Gastroesophageal sphincter (tissue), 4 donors: ENCODE measurements around the gene CHCHD6. TPM values are rescaled to one million over a fixed set of nuclear protein-coding genes. Genes with fewer than 3 reads are reported as not detected.

Source experiments
- ATAC-seq: fragments of 150-250 bp; one replicate; pipeline ENCODE4 v1.9.1; 2016; ENCODE audit warnings: mild to moderate bottlenecking, moderate library complexity
- H3K27ac ChIP-seq, 4 donors: fragments of 200-600 bp; sonication (generic) in 3 of 4; 1 replicate in 3 of 4; 2 replicates in 1 of 4; pipeline ENCODE4 v1.5.1; 2016 to 2019
- H3K27me3 ChIP-seq: fragments of 200-600 bp; sonication (generic); one replicate; pipeline ENCODE4 v1.5.1; 2019
- H3K36me3 ChIP-seq, 2 donors: fragments of 200-600 bp; sonication (generic); one replicate each; pipeline ENCODE4 v1.5.1; 2019; ENCODE audit warnings: control low read depth in 1 of 2
- H3K4me1 ChIP-seq, 3 donors: fragments of 200-600 bp; sonication (generic); 1 replicate in 2 of 3; 2 replicates in 1 of 3; pipeline ENCODE4 v1.5.1; 2016 to 2019; ENCODE audit warnings: control low read depth in 2 of 3
- H3K4me3 ChIP-seq, 2 donors: fragments of 200-600 bp; sonication (generic); one replicate each; pipeline ENCODE4 v1.5.1; 2019; ENCODE audit warnings: mild to moderate bottlenecking in 1 of 2, moderate library complexity in 1 of 2
- H3K9me3 ChIP-seq, 3 donors: fragments of 200-600 bp; sonication (generic); one replicate each; pipeline ENCODE4 v1.5.1; 2017 to 2019; ENCODE audit warnings: control low read depth in 2 of 3
- CTCF ChIP-seq, 4 experiments: fragments of 200-600 bp in 2 of 4; fragments of 450-650 bp in 2 of 4; sonication (generic) in 1 of 4; IDR thresholded peaks; one replicate each; pipeline ENCODE4 v1.5.1; 2017 to 2019; ENCODE audit warnings: antibody characterized with exemption in 4 of 4, mild to moderate bottlenecking in 2 of 4, moderate library complexity in 2 of 4
- EP300 ChIP-seq: sonication (generic); formaldehyde crosslinking; IDR thresholded peaks from one replicate; pipeline ENCODE4 v1.6.1; 2017; ENCODE audit warnings: antibody characterized with exemption, mild to moderate bottlenecking
- POLR2A ChIP-seq, 2 donors: fragments of 450-650 bp; IDR thresholded peaks; one replicate each; pipeline ENCODE4 v1.6.1; 2017; ENCODE audit warnings: antibody characterized with exemption in 2 of 2, mild to moderate bottlenecking in 2 of 2, moderate library complexity in 1 of 2
- POLR2AphosphoS5 ChIP-seq: sonication (generic); formaldehyde crosslinking; IDR thresholded peaks from one replicate; pipeline ENCODE4 v1.6.1; 2017; ENCODE audit warnings: antibody characterized with exemption
- WGBS, 2 donors: methylation state at CpG; one replicate each; pipeline ENCODE4 v1.1.5; 2018; ENCODE audit warnings: low coverage in 1 of 2; 5-methylcytosine and 5-hydroxymethylcytosine counted together
- total RNA-seq, 4 donors: library from RNA; depleted of rRNA; stranded (reverse); fragments of >200 nt; gene quantifications; one replicate each; pipeline ENCODE4 v1.1.0, GENCODE V29; 2016

Gene CHCHD6
- total RNA-seq, 4 donors from 2014 or later = 8.5 to 37.2 (median 15.2) TPM

- WGBS, 2 donors = 97 to 100% methylated on average over 4 to 5 of the region's 10 CpGs
- Histone ChIP-seq H3K4me3 (no peak overlapping the region), H3K27me3 (no peaks in the 10 kb centered on the region), H3K4me1 (peaks cover 0 to under 1% (median 0%) of the 10 kb centered on the region in 3 donors), H3K36me3 (no peaks in the 10 kb centered on the region), H3K9me3 (no peaks in the 10 kb centered on the region), H3K27ac (no peak overlapping the region)
- ATAC-seq = no peak
- TF ChIP-seq POLR2AphosphoS5 (no peak), EP300 (no peak), POLR2A (IDR thresholded peaks at IDR 0.05) (no peak), CTCF (IDR thresholded peaks at IDR 0.05) (no peak)
Measured at GRCh38 chr3:126900859-126901540, 197.0 kb downstream of the CHCHD6 start.

GRCh38 chr3:126901631-126902030 is 197.6 kb downstream of the CHCHD6 start:
- Histone ChIP-seq H3K9me3 (no peaks in the 10 kb centered on the region), H3K27me3 (no peaks in the 10 kb centered on the region), H3K36me3 (no peaks in the 10 kb centered on the region), H3K4me1 (no peaks in the 10 kb centered on the region), H3K27ac (no peak overlapping the region), H3K4me3 (no peak overlapping the region)
- TF ChIP-seq CTCF (IDR thresholded peaks at IDR 0.05) (no peak), POLR2AphosphoS5 (no peak), POLR2A (IDR thresholded peaks at IDR 0.05) (no peak), EP300 (no peak)
- 92 to 100% methylated on average over 2 to 8 of the region's 8 CpGs for WGBS, 2 donors
- no peak for ATAC-seq

GRCh38 chr3:126903521-126903920 is 199.5 kb downstream of the CHCHD6 start:
- 60 to 69% methylated on average over 2 to 3 of the region's 3 CpGs for WGBS, 2 donors
- no peaks in the 10 kb centered on the region for H3K27me3 ChIP-seq
- H3K36me3 ChIP-seq = no peaks in the 10 kb centered on the region
- no peak for ATAC-seq
- no peak for TF ChIP-seq EP300
- no peak for TF ChIP-seq POLR2A (IDR thresholded peaks at IDR 0.05)
- TF ChIP-seq POLR2AphosphoS5 = no peak
- TF ChIP-seq CTCF (IDR thresholded peaks at IDR 0.05) = no peak
- H3K4me3 ChIP-seq = no peak overlapping the region
- H3K27ac ChIP-seq = no peak overlapping the region
- H3K9me3 ChIP-seq = no peaks in the 10 kb centered on the region
- H3K4me1 ChIP-seq = no peaks in the 10 kb centered on the region

- no peak for ATAC-seq
- 74 to 75% methylated on average over 2 to 3 of the region's 3 CpGs for WGBS, 2 donors
Measured at GRCh38 chr3:126907557-126907956, 203.5 kb downstream of the CHCHD6 start.

More at GRCh38 chr3:126907557-126907956, 203.5 kb downstream of the CHCHD6 start:
- Histone ChIP-seq H3K9me3 (no peaks in the 10 kb centered on the region), H3K27me3 (no peaks in the 10 kb centered on the region), H3K36me3 (no peaks in the 10 kb centered on the region), H3K4me3 (no peak overlapping the region), H3K27ac (no peak overlapping the region), H3K4me1 (peaks cover 0 to 6% (median 0%) of the 10 kb centered on the region in 3 donors)
- TF ChIP-seq POLR2A (IDR thresholded peaks at IDR 0.05) (no peak), EP300 (no peak), POLR2AphosphoS5 (no peak), CTCF (IDR thresholded peaks at IDR 0.05) (no peak)
